ENCODE data around the gene CEL.

CEL gene

DNA sequence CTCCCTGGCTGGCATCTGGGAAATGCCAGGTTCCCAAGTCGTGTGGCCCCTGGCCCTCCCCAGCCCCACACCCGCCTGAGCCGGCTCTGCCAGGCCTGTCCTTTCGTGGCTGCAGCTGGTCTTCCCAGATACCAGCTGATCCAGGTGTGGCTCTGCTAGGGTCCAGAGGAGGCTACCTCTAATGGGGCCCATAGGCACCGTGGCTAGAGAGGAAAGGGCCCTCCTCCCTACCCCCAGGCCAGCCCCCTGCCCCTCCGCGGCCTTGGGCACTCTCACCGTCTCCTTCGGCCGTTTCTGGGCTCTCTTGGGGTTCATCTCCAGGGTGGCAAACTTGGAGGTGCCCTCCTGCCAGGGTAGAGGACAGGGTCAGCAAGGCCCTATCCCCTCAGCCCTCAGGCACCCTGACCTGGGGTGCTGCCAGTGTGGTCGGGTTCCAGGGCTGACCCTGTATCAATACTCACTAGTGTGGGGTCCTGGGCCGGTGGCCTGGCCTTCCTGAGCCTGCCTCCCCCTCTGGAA, 42.3 kb downstream of the CEL start:
- DNase-seq (ENCODE audit: low spot score), result no peak

DNA sequence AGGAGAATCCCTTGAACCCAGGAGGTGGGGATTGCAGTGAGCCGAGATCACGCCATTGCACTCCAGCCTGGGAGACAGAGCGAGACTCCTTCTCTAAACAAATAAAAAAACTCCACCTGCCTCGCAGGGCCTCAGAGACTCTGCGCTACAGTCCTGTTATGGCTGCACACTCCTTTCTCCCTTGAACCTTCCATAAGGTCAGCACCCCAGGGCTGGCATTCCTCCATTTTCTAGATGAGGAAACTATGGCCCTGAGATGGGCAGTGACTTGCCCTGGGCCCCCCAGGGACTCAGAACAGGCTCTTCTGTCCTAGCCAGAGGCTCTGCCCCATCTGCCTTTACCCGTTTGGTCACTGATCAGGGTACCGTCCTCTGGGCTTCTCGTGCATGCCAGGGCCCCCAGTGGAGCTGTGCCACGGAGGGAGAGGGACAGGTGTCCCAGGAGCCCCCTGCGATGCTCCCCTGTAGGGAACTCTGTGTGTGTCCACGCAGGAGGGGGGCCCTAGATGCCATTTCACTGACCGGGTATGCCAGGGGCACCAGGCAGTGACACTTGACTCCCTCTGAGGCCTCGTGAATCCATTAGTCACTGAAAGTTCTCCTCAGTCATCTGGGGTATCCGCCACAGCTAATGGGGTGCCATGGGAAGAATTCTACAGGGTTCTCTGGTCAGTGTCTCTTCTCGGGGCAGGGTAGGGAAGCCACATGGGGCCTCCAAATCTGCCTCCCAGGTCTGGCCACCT, 43.1 kb downstream of the CEL start:
- no peak for DNase-seq (ENCODE audit: low spot score)

DNA sequence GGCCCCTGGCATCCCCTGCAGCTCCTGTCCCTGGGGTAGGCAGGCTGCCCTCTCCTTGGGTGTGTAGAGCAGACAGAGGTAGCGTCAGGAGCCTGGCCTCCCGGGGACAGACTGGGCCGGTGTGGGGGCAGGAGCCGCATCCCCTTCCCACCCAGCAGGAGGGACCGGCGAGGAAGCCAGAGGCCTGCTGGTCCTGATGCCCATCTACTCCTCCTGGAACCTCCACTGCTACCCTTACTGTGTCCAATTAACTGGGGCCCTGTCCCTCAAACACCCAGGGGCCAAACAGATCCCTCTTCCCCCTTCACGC, 43.6 kb downstream of the CEL start:
- DNase-seq (ENCODE audit: low spot score), result no peak

DNA sequence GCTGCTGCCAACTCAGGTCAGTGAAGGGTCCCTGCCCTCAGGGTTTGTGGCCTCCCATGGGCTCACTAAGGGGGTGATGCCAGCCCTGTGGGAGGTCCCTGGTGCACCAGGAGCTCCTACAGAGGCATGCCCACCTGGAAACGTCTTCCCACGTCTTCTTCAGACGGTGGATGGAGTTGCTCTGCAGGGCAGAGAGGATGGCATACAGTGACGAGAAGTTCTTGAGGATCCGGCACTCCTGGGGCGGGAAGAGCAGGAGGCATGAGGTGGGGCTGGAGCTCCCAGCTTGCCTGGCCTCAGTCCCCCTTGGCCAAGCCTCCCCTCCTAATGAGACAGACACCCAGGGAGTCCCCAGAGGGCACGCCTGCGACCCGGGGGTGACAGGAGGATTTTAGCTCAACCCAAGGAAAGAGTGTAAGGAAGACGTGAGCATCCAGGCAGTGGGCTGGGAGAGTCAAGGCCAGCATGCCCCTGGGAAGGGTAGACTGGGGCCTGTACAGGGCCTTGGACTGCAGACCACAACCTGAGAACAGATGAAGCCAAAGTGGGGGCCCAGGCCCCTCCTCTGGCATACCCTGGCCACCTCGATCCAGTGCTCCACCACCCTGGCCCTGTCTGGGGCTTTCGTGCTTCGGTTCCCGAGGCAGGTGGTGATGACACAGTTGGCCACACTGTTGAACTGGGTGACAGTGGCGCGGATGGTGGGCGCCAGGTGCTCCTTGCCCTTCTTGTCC, 44.9 kb downstream of the CEL start:
- DNase-seq (ENCODE audit: low spot score), result no peak

DNA sequence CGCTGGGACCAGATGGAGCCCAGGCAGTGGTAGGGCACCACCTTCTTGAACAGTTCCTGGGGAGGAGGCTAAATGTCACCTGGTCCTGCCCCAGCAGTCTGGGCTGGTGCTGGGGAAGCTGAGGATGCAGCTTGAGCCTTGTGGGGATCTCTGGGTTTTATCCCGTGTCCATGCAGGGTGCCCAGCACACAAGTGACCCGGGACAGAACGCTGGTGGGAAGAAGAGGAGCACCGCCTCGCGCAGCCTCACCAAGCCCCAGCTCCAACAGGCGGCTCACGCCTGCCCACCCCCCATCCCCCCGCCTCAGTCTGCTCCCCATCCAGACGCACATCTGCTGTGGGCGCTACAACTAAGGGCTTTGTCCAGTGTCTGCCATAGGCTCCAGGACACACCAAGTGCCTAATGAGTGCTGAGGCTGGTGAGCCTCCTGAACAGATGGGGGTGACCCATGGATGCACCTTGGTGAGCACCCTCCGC, 45.5 kb downstream of the CEL start:
- DNase-seq (ENCODE audit: low spot score), result no peak

DNA sequence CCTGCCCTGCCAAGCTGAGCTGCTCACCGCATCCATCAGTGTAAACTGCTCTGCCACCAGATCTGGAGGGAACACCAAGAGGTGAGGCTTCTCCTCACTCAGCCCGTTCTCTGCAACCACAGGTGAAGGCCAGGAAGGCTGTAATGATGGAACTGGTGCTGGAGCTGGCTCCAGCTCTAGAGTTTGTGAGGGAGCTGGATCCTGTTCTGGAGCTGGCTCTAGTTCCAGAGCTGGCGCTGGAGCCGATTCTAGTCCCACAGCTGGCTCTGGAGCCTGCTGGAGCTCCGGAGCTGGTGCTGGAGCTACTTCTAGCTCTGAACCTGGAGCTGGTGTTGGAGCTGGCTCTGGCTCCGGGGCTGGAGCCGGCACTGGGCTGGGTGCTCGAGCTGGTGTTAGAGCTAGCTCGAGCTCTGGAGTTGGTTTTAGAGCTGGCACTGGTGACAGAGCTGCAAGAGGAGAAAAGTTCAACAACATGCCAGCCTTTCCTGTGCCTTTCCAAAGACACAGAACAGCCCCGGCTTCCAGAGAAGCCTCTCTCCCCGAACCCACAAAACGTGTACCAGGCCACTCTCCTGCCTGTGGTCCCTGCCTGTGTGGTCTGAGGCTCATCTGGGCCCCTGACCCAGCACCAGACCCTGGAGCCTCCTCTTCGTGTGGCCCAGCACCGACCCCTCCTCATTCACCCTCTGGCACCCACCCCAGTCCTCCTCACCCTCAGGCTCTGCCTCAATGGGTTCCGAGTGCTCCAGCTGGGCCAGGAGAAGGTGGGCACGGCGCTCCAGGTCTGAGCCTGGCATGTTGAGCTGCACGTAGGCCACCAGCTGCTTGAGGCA, 46.4 kb downstream of the CEL start:
- DNase-seq (ENCODE audit: low spot score), result no peak

DNA sequence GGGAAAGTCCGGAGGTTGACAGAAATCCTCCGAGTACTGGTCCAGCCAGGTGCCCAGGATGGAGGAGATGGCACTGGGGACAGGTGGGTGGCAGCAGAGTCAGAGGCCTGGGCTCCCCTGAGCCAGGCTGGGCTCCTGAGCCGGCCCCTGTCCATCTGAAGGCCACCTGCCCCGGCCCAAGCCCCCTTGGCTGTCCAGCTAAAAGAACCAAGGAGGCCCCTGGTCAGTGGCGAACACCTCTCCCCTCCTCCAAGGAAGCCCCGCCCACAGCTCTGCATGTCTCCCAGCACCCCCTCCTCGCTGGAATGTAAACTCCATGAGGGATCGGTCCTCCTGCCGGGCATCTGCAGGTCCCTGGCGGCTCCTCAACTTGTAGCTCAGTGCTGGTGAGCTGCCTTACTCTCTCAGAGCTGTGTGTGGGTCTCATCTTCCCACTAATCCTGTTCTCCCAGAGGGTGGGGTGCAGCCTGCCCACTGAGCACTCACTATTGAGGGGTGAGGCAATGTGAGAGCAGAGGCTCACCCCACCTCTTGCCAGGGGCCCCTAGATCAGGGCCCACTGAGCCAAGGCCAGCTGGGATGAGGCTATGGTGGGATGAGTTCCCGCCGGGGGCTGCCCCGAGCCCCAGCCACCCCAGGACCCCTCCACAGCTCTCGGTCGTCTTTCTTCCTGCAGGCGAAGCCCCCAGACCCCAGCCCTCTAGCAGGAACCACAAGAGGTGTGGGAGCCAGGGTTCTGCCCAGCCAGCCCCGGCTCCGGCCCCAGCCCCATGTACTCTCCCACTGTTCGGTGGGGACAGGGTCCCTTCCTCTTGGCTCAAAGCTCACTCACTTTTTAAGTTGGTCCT, 47.2 kb downstream of the CEL start:
- no peak for DNase-seq (ENCODE audit: low spot score)

DNA sequence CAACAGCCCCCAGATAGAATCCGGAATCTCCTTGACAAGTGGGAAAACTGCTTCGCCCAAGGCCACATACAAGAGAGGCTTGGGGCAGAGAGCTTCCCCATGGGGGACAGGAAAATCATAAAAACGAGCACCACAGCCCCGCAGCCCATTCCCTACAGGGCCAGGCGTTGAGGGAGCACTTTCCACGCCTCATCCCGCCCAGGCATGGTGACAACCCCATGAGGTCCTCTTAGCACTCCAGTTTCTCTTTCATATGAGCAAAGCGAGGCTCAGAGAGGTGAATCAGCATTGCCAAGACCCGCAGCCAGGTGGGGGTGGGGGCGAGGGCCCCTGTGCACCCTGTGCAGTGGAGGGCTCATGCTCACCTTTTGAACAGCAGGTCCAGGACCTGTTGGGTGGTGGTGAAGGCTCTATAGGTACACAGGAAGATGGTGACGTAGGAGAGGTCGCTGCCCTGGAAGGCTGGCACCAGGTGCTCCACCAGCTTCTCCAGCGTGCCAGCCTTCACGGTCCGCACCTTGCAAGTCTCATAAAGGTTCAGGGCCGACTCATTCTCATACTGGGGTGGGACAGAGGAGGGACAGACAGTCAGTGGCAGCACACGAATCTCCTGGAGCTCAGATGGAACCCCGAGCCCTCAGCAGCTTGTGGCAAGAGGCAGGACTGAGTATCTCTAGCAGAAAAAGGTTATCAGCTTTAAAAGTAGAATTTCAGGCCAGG, 48.3 kb downstream of the CEL start:
- DNase-seq (ENCODE audit: low spot score), result no peak

DNA sequence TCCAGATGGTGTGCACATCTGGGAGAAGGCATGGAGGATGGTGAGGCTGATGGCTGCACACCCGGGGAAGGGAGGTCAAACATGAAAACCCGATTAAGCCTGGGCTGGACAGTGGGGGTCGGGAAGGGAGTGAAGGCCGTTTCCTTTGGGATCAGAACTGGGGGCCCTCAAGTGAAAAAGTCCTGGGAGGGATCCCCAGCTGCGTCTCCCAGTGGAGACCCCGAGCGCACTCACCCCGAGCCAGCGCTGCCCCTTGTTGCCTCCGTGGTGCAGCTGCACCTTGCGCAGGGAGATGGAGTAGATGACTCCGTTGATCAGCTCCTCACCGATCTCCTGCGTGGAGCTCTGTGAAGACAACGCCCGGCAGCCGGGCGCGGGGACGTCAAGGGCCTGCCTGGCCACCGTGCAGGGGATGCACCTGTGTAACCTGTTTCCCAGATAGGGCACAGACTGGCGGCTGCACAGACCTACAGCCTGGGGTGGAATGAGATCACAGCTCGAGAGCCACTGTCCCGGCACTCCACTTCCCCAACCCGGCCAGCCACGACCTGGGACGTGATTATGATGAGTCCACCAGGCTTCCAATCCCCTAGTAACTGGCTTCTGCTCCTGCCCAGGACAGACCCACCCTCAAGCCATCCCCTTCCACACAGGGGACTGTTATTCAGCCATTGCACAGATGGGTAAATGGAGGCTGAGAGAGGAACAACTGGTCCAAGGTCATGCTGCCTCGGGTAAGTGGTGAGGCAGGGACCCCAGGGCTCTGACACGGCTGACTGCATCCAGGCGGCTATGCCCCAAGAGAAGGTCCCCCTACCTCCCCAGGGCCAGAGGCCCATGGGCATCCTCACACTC, 50.3 kb downstream of the CEL start:
- DNase-seq (ENCODE audit: low spot score), result no peak

DNA sequence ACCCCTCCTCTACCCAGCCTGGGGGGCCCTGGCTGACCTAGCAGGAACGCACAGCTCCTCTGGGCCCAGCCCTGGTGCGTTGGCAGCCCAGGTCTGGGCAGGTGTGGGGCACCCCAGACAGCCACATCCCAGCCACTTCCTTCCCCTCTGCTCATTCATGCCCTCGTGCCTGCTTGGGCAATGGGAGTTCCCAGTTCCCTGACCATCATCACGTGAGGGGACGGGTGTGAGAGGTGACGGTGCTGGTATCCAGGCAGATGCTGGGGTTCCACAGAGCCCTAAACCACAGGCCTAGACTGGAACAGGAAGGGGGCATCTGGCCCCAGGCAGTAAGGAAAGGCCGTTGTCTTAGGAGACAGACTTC, 50.9 kb downstream of the CEL start:
- peak; percentile 70 for DNase-seq (ENCODE audit: low spot score)

DNA sequence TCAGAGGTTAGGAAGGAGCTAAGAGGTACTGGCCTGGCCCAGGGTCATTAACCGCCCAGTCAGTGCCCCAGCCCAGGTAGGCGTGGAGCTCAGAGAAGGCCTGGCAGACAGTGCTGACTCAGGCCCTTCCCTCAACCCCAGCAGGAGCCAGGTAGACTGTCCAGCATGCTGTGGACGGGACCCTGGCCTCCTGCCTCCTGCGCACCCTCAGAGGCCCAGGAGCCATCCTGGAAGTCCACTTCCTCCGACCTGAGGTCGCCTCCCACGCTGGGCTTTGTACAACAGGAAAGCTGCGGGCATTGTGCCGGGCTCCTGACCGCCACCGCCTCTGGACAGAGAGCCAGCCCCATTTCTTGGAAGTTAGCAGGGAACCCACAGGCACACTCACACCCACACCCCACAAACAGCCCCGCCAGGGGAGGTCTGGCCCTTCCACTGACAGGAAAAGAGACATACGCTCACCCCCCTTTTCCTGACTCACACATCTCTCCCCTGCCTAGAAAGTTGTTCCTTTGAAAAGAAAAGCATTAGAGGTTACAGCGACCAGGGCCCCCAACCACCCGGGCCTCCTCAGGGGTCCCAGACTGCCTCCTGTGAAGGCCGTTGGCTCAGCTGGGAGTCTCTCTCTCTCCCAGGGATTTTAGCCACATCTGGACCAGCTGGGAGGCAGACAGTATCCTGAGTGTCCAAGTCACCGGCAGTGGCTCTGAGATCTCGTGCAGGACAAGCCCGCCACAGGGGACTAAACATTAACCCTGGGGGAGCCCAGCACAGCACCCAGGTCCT, 51.6 kb downstream of the CEL start:
- no peak for DNase-seq (ENCODE audit: low spot score)

DNA sequence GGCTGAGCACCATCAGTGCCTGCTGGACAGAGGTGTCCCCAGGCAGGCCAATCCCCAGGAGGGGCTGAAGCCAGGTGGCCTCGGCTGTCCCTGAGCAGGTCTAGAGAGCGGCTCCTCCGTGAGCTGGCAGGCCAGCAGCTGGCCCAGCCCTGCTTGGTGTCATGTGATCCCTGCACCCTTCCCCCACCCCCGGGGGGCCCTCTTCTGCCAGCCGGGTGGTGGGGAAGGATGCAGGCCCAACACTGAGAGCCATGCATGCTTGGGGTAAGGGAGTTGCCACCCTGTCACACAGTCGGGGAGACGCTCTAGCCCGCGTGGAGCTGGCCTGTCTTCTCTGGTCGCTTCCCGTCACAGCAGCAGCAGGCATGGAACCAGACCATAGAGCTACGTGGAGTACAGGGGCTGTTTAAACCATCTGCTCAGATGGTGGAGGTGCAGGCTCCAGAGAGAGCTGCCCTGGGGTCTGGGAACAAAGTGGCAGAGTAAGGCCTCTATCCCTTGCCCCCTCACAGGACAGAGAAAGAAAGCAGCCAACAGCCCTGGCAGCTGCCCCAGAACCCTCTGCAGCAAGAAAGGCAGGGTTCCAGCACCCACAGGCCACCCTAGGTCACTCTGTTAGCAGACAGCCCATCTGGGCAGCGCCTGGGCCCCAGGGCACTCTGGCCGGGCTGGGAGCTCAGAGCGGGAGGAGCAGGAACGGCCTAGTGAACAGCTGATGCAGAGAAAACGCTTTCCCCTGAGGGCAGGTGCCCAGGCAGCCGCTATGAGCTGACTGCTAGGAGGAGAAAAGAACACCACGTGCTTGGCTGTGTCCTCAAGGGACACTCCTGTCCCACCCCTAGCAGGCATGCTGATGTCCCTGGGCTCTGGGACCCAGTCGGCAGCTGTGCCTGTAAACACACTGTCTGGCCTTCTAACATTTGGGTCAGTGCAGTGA, 52.4 kb downstream of the CEL start:
- DNase-seq (ENCODE audit: low spot score), result peak; percentile 76

DNA sequence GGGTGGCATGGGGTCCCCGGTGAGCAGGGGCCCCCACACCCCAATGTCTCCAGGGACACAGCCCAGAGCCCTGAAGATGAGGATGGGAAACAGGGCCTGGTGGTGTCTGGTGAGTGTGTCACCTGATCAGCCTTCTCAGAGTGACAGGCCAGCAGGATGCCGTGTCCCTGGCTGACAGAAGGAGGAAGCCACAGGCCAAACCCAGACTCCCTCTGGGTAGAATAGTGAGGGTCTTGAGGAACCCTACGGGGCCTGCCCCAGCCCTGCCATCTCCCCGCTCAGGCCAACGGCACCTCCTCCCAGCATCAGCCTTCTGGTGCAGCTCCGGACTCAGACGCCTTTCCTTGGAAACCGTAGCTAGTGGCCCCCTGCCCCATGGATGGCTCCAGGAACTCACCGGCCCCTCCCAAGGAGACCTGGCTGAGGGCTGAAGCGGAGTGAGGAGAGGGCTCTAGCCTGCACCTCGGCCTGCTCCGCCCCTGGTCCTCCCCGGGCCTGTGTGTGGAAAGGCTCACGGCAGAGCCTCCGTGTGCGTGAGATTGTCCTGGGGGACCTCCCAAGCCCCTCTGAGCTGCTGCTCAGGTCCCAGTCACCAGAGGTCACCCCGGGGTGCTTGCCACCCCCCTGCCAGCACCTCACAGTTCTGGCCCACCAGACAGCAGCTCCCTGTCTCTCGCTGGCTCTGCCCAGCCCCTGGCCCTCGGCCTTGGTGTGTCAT, 53.3 kb downstream of the CEL start:
- peak; percentile 56 for DNase-seq (ENCODE audit: low spot score)

DNA sequence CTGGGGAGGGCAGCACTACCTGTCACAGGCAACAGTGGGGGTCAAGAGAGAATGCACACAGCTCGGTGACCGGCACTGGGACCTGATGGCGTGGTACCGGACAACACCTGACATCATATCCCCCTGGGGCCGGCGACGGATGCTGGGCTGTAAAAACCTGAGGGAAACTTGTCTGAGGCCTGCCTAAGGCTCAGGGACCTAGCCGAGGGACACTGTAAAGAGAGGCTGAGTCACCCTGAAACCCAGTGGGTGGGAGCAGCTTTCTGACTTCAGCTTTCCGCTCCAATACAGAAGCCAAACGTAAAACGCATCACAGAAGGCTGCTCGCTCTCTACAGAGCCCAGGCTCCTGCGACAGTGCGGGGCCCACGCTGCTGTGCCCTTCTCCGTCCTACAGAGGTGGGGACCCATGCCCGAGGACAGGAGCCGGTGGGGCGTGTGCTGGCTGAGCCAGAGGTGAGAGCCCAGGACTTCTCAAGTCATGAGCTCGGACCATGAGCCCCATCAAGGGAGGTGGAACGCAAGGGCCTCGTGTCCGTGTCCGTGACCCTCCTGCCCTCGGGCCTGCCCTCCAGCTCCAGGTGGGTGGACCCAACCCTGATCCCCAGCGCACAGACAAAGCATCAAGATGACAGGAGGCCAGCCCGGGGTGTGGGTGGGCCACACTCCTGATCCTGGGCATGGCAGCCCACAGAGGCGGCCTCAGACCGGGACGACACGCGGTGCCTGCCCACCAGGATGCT, 54.0 kb downstream of the CEL start:
- no peak for DNase-seq (ENCODE audit: low spot score)

DNA sequence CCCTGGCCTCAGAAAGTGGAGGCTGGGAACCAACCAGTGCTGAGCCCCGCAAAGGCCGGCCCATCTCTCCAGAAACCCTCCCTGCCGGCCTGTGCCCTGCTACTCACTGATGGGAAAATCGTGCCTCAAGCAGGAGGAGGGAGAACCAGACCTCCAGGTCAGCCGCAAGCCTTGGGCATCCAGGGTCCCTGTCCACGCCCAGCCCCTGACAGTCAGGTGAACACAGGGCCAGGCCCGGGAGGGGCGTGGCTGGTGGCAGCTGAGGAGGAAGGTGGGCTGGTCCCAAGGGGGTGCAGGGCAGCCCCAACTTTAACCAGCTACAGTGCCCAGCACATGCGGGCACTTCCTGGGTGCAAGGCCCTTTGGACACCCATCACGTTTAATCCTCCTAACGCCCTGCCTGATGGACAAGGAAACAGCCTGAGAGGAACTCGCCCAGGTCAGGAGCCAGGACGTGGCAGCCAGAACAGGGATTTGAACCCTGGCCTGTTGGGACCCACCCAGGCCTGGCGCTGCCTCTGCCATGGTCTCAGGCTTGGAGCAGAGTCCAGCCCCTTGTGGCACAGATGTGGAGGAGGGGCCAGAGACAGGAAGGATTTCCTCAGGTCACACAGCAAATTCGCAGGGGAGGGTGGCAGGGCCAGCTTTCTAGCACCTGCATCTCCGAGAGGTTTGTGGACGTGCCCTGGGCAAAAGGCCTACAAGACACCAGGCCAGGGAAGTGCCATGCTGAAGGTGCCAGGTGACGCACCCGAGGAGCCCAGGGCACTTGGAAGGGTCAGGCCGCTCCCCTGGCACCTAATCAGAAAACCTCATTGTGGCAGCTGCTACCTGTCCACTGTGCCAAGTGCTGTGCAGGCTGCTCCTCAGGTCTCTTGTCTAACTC, 54.8 kb downstream of the CEL start:
- no peak for DNase-seq (ENCODE audit: low spot score)
